ENCODE results near the gene HUWE1.
"Not testable (repeated sequence)": the region's sequence is repeated elsewhere in the genome, so short reads cannot be mapped to it uniquely, and the experiment has no call there.

Gene HUWE1

DNA sequence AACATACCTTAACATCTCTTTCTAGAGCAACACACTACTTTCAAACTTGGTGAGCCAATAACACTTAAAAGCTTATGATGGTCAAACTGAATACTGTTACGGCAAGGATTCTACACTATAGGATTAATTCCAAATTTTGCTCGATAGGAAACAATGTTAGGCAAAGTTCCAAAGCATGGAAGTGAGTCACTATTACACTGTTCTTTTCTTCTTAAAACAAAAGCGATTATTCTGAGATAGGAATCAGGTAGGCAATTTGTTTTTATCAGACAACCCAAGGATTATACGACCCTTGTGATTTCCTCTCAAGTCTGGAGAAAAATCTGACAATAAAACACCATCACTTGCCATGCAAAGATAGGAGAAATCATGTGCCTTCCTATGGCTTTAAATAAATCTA is 81.5 kb downstream of the HUWE1 start:
- no peak for DNase-seq

DNA sequence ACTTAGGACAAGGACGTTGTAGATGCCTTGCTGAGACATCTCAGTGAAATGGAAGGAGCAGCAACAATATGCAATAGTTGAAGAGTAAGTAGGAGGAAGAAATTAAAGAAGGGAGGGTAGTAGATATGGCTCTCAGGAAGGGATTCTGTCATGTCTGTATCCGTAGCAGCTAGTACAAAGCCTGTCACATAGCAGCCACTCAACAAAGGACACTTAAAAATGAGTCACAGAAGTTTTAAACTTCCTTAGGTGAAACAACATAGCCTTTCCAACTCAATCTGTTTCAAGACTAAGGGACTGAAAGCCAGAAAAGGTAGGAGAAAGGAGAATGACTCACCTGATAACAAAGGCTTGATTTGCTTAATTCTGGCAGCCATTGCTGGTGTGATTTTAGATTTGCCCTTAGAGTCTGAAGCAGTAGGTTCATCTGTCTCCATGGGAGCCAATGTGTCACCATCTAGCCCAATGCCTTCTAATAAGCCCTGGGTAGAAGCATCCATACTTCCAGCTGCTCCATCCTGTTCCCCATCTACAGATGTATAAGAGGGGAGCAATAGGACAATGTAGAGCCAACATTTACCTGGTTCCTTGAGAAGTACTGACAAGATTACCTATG is 86.6 kb downstream of the HUWE1 start:
- DNase-seq: no peak

DNA sequence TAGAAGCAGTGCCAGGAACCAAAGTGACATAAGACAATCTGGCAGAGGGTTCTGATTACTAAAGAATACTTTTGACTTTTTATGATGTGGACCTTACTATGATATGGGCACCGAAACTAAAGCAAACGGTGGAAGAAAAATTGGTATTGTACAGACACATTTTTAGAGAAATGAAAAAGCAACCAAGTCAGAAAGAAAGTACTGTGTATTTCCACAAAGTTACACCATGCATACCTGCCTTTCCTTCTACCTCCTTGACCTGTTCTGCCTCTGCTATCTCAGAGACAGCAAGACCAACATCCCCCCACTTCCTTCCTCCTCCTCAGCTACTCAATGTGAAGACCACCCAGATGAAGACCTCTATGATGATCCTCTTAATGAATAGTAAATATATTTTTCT is 88.3 kb downstream of the HUWE1 start:
- no peak for DNase-seq

DNA sequence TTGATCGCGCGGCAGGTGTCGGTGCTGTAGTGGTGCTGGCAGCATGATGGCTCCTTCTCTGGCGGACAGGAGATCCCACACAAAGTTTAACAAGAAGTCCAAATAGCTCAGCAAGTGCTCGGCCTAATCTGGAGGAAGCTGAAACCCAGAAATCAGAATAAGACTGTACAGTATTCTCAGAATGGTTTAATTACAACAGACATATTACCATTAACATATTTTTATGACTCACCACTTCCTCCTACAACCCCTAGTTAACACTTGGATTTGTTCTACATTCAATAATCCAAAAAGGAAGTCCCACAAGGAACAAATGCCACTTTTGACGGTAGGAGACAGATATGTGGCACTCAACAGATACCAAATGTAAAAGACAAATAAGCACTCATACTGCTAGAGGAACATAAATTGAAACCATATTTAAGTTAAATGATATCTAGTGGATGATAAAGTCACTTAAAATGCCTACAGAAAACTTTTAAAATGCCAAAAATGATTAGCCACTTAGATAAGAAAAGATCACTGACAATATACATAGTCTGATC is 91.2 kb downstream of the HUWE1 start:
- DNase-seq: peak; percentile 2

DNA sequence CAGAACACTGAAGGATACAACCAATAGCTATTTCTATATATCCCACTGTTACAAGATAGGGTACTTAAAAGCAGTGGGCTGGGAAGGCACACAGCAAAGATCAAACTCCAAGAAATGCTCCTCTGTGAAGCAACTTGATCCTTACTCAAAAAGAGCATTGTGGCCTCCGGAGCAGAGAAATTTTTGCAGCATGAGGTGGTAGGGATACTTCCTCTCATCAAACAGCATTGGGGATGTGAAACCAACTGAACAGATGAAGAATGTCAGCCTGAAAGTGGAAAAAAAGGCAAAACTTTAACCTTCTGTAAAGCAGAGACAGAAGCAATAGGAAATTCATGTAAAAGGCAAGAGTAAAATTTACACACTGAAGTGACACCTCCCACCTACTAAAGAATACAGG is 92.2 kb downstream of the HUWE1 start:
- DNase-seq: peak; percentile 21

DNA sequence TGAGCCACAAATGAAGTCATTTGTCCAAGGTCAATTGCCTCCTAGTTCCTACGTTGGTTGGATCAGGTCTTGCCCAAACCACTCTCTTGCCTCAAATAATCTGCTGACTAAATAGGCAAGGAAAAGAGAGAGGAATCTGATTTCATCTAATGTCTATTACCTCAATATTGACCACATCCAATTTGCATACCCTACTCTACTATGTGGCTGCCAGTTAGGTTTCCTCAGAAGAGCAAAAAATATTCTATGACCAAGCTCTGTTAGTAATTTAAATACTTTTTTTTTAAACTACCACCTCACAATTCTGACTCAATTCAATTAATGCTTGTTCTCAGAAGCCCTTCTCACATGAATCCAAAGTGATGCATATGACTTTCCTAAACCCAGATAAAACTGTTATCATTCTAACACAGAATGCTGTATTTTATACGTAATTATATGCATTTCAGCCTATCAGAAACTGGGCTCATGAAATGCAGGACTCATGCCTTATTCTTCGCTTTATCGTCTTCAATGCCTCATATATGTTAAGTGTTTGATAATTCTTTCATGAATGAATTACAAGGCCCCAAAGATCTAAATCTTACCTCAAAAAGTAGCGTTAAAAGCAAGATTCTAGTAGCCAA is 98.6 kb downstream of the HUWE1 start:
- DNase-seq: no peak

DNA sequence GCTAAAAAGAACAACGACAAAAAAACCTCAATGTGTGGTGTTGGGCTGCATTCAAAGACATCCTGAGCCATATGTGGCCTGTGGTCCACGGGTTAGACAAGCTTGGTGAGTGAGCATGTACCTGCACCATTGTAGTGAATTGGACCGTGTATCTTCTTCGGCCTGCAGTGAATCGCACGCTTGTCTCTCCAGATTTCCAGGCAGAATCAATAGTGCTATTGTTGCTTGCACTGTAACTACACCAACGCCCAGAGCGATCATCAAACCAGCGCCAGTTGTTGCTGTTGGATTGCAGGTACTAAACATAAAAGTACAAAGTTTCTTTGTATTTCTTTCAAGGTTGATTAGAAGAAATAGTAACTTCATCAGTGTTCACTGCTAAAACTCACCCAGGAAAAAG is 101.6 kb downstream of the HUWE1 start:
- no peak for DNase-seq

DNA sequence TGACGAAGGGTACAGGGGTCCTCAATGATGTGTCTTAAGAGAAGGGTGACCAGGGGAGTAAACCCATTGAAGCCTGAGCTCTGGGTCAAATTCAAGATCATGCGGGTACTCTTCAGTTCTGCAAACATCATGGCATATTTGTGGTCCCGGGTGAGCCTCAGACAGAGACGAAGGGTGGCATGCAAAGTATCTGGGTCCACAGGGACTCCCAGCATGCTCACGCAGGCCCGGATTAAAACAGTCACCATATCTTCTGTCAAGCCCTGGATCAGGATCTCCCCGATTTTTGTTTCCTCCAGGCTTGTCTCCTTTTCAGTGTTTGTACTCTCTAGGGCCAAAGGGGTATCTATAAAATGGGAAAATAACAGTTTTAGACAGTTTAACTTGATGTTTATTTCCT is 102.9 kb downstream of the HUWE1 start:
- no peak for DNase-seq

DNA sequence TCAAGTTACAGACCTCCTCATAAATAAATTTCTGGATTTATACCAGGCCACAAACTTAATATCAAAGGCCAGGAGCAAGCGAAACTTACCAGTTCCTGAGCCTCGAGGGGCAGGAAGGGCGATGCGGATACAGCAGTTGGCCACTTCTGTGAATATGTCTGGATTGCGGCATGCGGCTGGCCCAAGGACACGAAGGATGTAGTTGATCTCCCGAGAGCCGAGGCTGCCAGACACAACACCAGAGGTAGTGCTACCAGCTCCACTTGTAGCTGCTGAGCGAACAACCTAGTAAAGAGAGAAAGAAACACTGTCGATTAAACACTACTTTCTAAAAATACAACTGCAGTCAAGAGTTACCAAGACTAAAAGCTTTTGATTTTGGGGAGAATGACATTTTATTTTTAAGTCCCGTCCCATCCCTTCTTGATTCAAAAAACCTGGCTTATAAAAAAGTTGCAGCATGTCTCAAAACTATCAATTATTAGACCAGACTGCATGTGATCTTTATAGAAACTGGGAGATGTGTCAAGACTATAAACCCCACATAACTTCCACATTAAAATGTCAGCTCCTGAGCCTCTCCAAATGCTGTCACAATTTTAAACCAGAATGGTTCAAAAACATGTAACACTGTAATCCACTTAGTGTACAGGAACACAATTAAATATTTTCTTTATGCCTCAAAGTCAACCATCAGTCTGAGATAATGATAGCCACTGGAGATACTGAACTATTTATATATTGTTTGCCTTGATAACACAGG is 105.6 kb downstream of the HUWE1 start:
- no peak for DNase-seq

DNA sequence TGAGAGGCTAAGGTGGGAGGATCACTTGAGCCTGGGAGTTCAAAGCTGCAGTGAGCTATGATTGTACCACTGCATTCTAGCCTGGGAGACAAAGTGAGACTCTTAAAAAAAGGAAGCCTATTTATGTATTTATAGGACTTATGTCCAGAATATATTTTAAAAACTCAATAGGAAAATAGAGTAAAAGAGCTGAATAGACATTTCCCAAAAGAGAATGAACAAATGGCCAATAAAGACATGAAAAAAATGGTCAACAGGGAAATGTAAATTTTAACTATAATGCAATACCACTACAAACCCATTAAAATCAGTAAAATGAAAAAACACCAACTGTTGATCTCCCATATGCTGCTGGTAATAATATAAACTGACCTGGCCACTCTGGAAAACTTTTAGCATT is 115.0 kb downstream of the HUWE1 start:
- DNase-seq: no peak

DNA sequence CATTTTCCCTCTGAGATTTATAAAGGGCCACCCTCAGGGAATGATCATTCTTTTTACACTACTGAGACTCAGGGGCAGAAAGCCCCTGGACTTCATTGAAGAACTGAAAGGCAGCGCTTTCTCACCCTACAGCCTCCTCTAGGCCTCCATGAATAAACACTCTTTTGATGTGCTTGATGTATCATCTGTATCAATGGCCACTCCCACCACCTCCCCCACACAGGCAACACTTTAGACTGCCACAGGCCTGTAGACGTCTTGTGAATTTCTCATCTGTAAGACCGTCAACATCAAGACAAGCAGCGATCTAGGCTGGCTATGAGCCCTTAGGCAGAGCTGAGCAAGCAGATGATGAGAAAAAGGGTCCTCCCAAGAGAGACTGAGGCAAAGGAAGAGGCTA is 123.2 kb downstream of the HUWE1 start:
- no peak for DNase-seq

DNA sequence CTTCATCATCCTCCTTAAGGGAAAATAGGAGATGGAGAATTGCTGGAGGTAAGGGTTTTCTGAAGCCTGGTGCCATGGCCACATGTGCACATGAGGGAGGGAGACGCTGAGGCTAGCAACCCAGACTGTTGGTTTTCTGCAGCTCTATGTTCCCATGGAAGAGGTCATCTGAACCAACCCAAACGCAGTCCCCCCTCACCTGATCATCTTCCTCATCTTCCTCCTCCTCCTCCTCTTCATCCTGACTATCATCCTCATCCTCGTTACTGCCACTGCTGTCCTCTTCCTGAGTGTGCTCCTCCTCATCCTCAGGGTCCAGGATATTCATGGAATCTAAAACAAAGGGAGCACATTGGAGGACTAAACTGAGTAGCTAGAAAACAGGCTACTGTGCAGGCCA is 124.6 kb downstream of the HUWE1 start:
- DNase-seq: no peak

DNA sequence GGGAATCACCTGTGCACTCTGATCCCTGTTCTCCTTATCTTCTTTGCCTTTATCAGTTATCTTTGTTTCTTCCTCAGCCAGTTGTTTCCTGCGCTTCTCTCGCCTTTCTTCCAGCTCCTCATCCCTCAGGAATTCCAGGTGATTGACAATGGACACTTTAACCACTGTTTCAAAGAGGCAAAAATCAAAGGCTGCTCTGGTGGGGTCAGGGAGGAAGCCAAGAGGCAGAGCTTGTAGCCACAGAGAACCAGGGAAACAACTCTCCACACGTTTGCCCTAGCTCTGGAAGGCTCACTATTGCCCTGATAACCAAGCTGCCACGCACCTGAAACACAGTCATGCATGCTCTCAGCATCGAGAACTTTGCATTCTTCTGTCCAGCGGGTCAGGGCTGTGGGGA is 127.9 kb downstream of the HUWE1 start:
- no peak for DNase-seq

DNA sequence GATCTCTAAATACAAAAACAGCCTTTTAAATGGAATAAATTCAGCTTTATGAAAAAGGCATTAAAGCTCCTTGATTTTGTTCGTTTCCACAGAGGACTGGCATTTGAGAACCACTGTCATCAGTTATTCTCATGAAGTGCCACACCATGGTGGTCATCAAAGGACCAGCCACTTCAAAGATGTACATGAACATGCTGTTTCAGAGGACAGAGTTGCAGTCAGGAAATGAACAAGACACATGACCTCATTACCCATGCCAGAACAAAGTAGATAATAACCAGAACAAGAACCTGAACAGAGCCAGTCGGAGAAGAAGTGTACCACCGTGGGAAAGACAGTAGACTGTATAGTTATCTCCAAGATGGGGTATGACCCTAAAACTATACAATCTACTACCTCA is 129.7 kb downstream of the HUWE1 start:
- no peak for DNase-seq

DNA sequence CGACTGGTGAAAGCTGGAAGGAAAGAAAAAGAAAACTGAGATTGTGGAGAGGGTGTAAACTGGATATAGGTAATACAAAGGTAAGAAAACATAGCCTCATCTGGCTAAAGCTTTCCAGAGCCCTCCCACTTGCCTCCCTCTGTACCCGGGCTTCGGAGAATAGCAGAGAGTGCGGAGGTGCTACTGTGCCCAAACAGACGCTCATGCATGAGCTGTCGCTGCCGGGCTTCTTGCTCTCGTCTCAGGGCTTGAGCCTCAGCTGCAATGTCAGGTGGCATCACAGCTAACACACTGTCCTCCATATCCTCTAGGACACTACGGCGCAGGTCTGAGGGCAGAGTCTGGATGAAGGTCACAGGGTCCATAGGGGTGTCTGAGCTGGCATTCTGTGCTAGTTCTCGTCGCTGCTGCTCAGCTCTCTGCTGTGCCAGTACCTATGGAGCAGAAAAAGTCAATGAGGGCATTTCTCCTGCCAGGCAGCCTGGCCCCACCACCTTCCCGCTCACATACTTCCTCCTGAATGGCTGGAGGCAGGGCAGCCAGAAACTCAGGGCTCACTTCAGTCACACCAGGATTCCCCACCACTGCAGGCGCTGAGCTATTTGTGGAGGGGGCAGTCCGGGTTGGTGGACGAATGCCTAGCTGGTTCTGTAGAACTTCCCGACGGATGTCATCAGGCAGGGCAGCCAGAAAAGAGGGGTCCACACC is 135.6 kb downstream of the HUWE1 start:
- DNase-seq: no peak

DNA sequence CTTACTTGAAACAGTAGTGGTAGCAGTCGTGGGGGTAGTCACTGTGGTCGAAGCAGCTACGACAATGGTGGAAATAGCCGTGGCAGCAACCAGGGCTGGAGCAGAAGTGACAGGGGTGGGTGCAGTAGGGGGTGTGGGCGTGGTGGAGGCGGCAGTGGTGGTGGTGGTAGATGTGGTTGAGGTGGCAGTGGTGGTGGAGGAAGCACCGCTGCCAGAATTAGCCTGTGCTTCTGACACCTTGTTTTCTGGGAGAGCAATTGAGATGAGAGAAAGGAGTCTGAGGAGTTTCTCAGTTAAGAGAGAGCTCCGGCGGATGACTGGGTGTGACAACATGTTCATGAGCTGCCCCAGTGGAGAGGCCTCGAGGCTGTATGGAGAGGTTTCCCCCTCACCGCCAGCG is 138.9 kb downstream of the HUWE1 start:
- DNase-seq: no peak

DNA sequence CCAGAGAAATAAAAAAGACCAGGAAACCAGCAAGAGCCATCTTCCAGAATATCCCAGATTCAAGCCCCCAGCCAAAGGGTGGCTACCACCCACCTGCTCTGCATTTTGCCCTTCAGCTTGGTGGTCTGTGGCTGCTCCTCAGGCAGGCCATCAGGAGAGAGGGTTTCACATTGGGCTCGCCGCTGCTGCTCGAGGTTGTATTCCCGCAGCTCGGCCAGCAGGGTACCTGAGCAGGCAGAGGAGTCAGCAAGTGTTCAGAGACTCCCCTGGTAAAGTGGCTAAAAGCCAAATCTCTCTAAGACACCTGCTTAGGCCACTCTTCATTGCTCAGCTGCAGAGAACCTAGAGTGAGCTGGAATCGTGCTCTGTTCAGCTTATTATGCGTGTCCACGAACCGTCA is 141.6 kb downstream of the HUWE1 start:
- DNase-seq: no peak

DNA sequence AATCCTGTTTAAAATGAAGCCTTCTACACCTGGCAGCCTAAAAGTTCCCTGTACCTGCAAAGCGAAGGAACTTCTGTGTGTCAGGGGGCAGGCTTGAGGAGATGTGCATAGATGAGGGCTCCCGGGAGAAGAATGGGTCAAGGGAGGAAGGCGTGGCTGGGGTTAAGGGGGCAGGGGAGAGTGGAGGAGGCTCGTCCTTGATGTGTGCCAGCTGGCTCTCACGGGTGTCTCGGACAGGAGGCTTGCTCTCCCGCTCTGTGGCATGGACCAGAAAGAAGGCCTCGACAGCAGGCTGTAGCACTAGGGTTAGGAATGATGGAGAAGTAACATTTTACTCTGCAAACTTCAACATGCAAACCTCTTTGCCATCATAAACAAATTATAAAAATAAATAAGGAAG is 147.7 kb downstream of the HUWE1 start:
- DNase-seq: no peak

DNA sequence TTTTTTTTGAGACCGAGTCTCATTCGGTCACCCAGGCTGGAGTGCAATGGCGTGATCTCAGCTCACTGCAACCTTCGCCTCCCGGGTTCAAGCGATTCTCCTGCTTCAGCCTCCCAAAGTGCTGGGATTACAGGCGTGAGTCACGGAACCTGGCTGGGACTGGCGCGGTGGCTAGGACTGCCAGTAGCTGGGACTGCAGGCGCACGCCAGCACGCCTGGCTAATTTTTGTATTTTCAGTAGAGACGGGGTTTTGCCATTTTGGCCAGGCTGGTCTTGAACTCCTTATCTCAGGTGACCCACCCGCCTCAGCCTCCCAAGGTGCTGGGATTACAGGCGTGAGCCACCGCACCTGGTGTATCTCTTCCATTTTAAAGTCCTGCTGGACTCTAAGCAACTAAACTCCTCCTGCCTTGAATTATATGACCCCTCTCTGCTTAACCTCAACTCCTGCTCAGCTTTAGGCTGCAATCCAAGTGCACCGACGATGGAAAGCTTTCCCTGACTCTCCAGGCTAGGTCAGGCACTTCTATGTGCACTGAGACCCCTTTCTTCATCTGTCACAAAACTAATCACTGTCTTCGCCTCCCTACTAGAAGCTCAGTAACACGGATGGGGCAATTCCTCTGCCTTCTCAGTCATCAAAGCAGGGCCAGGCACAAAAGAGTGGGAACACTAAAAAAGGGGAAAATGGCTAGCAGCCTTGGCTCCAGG is 155.1 kb downstream of the HUWE1 start:
- not testable (repeated sequence) for DNase-seq

DNA sequence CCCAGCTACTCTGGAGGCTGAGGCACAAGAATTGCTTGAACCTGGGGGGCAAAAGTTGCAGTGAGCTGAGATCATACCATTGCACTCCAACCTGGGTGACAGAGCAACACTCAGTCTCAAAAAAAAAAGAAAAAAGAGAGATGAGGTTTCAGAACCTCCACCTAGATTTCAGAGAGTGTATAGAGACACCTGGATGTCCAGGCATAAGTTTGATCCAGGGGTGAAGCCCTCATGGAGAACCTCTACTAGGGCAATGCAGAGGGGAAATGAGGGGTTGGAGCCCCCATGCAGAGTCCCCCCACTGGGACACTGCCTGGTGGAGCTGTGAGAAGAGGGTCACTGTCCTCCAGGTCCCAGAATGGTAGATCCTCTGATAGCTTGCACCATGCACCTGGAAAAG is 159.5 kb downstream of the HUWE1 start:
- DNase-seq: no peak

DNA sequence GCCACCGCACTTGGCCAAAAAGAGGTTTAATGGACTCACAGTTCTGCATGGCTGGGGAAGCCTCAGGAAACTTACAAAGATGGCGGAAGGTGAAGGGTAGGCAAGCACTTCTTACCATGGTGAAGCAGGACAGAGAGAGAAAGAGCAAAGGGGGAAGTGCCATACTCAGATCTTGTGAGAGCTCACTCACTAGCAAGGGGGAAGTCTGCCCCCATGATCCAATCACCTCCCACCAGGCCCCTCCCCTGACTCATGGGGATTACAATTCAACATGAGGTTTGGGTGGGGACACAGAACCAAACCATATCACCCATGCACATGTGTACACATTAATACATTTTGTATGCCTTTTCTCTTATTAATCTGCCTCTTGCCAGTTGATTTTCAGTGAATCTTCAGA is 175.2 kb downstream of the HUWE1 start:
- no peak for DNase-seq

DNA sequence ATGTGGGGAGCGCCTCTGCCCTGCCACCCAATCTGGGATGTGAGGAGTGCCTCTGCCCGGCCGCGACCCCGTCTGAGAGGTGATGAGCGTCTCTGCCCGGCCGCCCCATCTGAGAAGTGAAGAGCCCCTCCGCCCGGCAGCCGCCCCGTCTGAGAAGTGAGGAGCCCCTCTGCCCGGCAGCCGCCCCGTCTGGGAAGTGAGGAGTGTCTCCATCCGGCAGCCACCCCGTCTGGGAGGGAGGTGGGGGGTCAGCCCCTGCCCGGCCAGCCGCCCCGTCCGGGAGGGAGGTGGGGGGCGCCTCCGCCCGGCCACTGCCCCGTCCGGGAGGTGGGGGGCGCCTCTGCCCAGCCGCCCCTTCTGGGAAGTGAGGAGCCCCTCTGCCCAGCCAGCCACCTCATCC is 182.5 kb downstream of the HUWE1 start:
- DNase-seq: not testable (repeated sequence)

DNA sequence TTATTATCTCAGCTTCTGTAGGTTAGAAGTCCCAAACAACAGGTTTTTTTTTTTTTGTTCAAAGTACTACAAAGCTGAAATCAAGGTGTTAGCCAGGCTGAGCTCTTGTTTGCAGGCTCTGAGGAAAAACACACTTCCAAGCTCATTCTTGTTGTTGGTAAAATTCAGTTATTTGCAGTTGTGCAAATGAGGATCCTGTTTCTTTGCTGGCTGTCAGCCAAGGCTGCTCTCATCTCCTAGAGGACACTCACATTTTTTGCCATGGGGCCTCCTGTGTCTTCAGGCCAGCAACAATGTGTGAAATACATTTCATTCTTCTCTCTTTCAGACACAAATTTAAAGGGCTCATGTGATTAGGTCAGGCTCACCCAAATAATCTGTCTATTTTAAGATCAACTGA is 192.1 kb downstream of the HUWE1 start:
- DNase-seq: no peak

Measured in HCEC 1CT (cell line).